Skeletal muscle tissue (tissue), 4 donors: Measurements from ENCODE around the gene CTTNBP2. TPM values are rescaled to one million over a fixed set of nuclear protein-coding genes. Genes with fewer than 3 reads are reported as not detected.

ENCODE experiments used
- H3K27ac ChIP-seq: one replicate; pipeline ENCODE4 v1.7.0; 2013; ENCODE audit warnings: mild to moderate bottlenecking, low read depth, low read length, inconsistent platforms
- H3K27me3 ChIP-seq, 3 donors: one replicate each; pipeline ENCODE4 v1.7.0; 2013; ENCODE audit warnings: low read length in 3 of 3; ENCODE audit not compliant: control insufficient read depth in 3 of 3, insufficient read depth in 3 of 3
- H3K36me3 ChIP-seq, 3 donors: one replicate each; pipeline ENCODE4 v1.7.0; 2013; ENCODE audit warnings: low read length in 3 of 3; ENCODE audit not compliant: control insufficient read depth in 3 of 3, insufficient read depth in 3 of 3
- H3K4me1 ChIP-seq, 3 donors: one replicate each; pipeline ENCODE4 v1.7.0; 2013; ENCODE audit warnings: low read length in 3 of 3, mild to moderate bottlenecking in 3 of 3; ENCODE audit not compliant: control insufficient read depth in 3 of 3, insufficient read depth in 3 of 3
- H3K4me3 ChIP-seq, 3 donors: one replicate each; pipeline ENCODE4 v1.7.0; 2013; ENCODE audit warnings: low read length in 3 of 3
- H3K9ac ChIP-seq, 3 donors: one replicate each; pipeline ENCODE4 v1.7.0; 2013; ENCODE audit warnings: low read length in 3 of 3, mild to moderate bottlenecking in 3 of 3, moderate library complexity in 2 of 3, low read depth in 1 of 3
- H3K9me3 ChIP-seq, 3 donors: one replicate each; pipeline ENCODE4 v1.7.0; 2013; ENCODE audit warnings: low read length in 3 of 3; ENCODE audit not compliant: control insufficient read depth in 3 of 3
- total RNA-seq: library from RNA; depleted of rRNA; stranded (reverse); fragments of >200 nt; gene quantifications from one replicate; pipeline ENCODE4 v1.2.3, GENCODE V29; 2014
- donor health status: Osteomylitis.

The CTTNBP2 gene
- total RNA-seq, 1 donor from 2014 or later, result 1.6 TPM

DNA sequence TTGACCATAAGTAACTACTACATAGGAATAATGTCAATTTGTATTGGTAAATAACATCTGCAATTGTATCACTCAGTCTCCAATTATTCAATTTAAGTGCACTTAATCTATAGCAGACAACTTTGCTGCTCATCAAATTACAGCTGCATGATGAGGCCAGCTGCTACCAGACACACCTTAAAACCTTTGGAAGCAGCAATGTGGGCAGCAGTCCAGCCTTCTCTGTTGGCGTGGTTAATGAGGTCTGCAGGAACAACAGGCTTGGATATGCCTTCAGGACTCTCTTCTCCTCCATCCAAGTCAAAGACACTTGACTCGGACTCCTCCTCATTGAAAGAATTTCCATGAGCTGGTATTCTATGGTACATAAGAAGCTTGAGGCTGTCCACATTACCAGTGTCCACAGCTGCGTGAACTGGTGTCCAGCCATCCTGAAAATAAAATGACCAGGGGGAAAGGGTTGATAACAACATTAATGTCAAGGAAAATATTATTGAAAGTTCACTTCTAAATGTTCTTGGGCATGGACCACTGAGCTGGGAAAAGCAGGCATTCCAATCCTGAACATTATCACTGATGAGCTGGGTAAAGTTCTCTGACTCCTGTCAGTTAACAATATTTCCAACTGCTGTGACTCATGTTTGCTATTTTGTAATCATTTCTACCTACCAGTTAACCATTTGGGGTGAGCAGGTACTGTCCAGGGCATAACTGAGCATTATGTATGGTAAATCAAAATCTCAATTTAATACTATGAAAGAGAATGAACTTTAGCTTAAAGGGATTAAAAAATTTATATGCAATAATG lies 95.7 kb downstream of the CTTNBP2 start:
- Histone ChIP-seq H3K4me3 (no peak overlapping the region), H3K4me1 (no peaks in the 10 kb centered on the region), H3K27me3 (no peaks in the 10 kb centered on the region), H3K36me3 (no peaks in the 10 kb centered on the region), H3K27ac (no peak overlapping the region), H3K9ac (no peak overlapping the region), H3K9me3 (no peaks in the 10 kb centered on the region)

DNA sequence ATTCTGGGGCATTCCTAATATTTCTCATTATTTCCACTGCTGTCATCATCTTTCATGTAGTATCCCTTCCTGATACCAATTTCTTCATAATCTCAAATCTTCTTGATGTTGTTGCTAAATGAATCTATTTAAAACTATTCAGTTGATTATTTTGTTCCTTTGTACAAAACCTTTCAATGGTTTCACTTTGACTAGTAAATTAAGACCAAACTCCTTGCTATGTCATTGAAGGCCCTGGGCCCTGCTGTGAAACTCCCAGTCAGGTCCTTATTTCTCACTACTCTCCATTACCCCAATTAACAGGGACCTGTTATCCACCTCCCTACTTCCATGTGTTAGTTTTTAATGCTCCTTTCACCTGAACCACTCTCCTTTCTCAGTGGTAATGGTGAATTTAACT lies 97.0 kb downstream of the CTTNBP2 start:
- H3K9ac ChIP-seq, result no peak overlapping the region
- H3K36me3 ChIP-seq, result no peaks in the 10 kb centered on the region
- no peaks in the 10 kb centered on the region for H3K27me3 ChIP-seq
- no peak overlapping the region for H3K27ac ChIP-seq
- no peak overlapping the region for H3K4me3 ChIP-seq
- no peaks in the 10 kb centered on the region for H3K4me1 ChIP-seq
- H3K9me3 ChIP-seq, result no peaks in the 10 kb centered on the region

DNA sequence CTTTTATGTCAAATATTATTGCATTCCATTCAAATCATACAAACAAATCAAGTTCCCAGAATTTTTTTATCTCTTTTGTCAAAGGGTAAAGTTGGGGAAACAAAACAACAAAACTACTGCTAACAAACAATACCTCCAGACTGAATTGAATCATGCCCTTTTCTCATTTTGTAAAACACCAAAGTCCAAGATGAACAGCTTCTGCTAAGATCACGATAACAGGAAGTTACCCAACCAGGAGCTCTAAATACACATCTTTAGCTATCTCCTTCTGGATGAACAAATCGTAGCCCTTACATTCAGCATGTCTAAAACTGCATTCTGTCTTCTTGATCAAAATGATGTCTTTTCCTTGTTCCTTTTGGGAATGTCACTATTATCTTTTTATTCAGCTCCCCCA lies 97.4 kb downstream of the CTTNBP2 start:
- Histone ChIP-seq H3K27me3 (no peaks in the 10 kb centered on the region), H3K4me3 (no peak overlapping the region), H3K4me1 (no peaks in the 10 kb centered on the region), H3K9me3 (no peaks in the 10 kb centered on the region), H3K27ac (no peak overlapping the region), H3K9ac (no peak overlapping the region), H3K36me3 (no peaks in the 10 kb centered on the region)

DNA sequence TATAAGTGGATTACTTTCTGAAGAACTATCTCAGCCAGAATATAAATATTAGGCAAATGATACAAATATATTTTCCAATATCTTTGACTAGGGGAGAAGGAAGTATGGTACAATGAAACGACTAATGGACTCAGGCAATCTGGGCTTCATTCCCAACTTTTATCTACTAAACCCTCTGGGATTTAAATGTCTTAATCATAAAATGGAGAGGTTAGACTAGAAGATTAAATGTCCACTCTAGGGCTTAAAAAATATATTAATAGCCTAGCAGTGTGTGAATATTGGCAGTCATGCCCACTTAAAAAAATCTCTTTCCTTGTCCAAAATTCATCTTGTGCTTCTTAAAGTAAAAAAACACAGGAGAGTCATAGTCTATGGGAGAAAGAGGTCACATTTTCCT lies 98.3 kb downstream of the CTTNBP2 start:
- Histone ChIP-seq H3K4me1 (no peaks in the 10 kb centered on the region), H3K27me3 (no peaks in the 10 kb centered on the region), H3K9me3 (no peaks in the 10 kb centered on the region), H3K36me3 (no peaks in the 10 kb centered on the region), H3K9ac (no peak overlapping the region), H3K4me3 (no peak overlapping the region), H3K27ac (no peak overlapping the region)

DNA sequence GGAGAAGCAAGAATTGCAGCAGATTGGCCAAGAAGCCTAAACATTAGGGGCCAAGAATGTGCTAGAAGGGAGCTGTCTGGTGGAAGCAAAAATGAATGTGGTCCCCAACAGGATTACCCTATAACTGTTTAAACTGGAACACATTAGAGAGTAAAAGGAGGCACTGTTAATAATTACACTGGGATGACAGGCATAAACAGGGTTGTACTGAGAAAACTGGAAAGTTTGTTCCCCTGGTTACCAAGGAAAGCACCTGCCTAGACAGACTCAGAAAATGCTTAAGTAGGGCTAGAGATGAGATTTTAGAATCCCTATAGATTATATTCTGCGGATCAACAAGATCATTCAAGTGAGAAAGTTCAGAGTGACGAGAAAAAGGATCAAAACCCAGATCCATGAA lies 100.8 kb downstream of the CTTNBP2 start:
- no peak overlapping the region for H3K9ac ChIP-seq
- no peak overlapping the region for H3K4me3 ChIP-seq
- H3K9me3 ChIP-seq, result no peaks in the 10 kb centered on the region
- H3K27me3 ChIP-seq, result no peaks in the 10 kb centered on the region
- H3K4me1 ChIP-seq, result no peaks in the 10 kb centered on the region
- no peaks in the 10 kb centered on the region for H3K36me3 ChIP-seq
- H3K27ac ChIP-seq, result no peak overlapping the region

DNA sequence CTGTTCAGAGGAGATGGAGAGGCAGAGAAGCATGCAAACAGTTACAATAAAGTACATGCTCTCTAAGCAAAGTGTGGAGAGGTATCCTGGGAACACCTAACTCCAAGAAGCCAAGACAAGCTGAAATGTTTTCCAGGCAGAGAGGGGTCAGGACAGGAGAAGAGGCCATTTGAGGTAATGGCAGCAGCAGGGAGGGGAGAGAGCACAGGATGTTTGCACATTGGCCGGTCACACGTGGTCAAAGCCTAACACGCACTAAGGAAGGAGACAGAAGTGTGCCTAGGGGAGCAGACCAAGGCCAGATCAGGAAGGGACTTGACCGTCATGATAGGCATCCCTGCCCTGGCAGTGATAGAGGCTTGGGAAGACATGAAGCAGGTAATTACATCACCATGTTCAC lies 101.5 kb downstream of the CTTNBP2 start:
- H3K9me3 ChIP-seq, result no peaks in the 10 kb centered on the region
- H3K4me3 ChIP-seq, result no peak overlapping the region

DNA sequence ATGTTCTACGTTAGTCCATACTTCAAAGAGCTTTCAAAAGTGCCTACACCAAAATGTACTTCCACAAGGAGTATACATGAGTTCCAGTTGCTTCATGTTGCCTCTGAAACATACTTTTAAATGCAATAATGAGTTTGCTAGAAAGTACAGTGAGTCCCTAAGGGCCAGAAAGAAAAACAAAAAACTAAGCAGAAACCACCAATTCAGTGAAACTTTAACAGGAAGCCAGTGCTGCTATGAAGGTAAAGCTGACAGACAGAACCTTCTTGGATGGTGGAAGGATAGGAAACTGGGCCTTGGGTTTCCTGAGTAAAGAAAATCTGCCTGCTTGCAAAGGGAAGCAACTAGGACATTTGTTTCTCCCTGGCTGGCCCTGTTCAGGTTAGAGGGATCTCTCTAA lies 104.2 kb downstream of the CTTNBP2 start:
- no peaks in the 10 kb centered on the region for H3K27me3 ChIP-seq
- no peaks in the 10 kb centered on the region for H3K4me1 ChIP-seq
- H3K9me3 ChIP-seq, result no peaks in the 10 kb centered on the region
- H3K9ac ChIP-seq, result no peak overlapping the region
- H3K27ac ChIP-seq, result no peak overlapping the region
- H3K4me3 ChIP-seq, result no peak overlapping the region
- no peaks in the 10 kb centered on the region for H3K36me3 ChIP-seq

More for the DNA sequence above, 101.5 kb downstream of the CTTNBP2 start:
- Histone ChIP-seq H3K36me3 (no peaks in the 10 kb centered on the region), H3K9ac (no peak overlapping the region), H3K27ac (no peak overlapping the region), H3K4me1 (no peaks in the 10 kb centered on the region), H3K27me3 (no peaks in the 10 kb centered on the region)

DNA sequence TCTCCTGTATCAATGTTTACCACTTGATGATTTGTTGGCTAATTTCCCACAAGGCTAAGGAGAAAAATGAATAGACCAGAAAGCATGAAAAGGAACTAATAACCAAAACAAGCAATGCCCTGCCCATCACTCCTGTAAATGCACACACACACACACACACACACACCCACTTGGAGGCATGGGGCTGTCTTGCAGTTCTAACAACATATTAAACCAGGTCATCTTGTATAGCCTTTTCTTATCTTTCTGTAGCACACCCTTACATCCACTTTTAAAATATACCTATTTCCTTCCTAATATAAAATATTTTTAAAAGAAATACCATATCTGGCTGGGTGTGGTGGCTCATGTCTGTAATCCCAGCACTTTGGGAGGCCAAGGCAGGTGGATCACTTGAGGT lies 105.3 kb downstream of the CTTNBP2 start:
- no peak overlapping the region for H3K4me3 ChIP-seq

DNA sequence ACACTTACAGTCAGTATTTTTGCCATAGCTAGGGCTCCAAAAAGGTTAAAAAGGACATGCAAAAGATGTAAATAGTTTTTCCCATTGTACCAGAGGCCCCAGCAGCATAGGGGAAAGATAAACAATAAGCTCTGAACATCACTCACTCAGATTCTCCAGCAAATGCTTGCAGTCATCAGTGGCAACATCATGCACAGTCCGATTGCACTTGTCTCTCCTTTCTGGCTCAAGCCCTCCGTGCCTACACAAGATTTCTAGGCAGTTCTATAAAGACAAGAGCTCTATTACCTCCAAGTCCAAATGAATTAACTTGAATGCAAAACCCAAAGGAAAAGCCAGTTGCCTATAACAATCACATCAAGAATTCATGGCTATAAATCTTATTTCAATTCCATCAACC lies 106.3 kb downstream of the CTTNBP2 start:
- Histone ChIP-seq H3K27ac (no peak overlapping the region), H3K9me3 (no peaks in the 10 kb centered on the region), H3K9ac (no peak overlapping the region), H3K27me3 (no peaks in the 10 kb centered on the region), H3K36me3 (no peaks in the 10 kb centered on the region), H3K4me3 (no peak overlapping the region), H3K4me1 (no peaks in the 10 kb centered on the region)

More for the DNA sequence above, 105.3 kb downstream of the CTTNBP2 start:
- Histone ChIP-seq H3K36me3 (no peaks in the 10 kb centered on the region), H3K27ac (no peak overlapping the region), H3K9me3 (no peaks in the 10 kb centered on the region), H3K9ac (no peak overlapping the region), H3K4me1 (no peaks in the 10 kb centered on the region), H3K27me3 (no peaks in the 10 kb centered on the region)

DNA sequence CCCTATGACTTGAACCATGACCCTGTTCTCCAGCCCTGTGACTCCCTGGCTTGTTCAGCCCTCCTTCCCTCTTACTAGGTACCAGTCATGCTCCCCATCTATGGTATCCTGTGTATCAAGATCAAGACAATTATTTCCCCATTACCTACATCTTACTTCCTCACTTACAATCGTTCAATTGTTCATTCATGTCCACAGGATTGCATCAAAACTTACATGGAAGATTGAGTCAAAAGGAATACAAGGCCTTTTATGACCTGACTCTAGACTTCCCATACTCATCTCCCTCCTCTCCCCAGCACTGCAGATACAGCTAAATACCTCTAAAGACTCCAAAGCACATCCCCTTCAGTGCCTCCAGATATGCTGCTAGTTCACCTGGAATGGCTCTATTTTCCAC lies 109.2 kb downstream of the CTTNBP2 start:
- no peaks in the 10 kb centered on the region for H3K36me3 ChIP-seq

More for the DNA sequence above, 109.2 kb downstream of the CTTNBP2 start:
- Histone ChIP-seq H3K27me3 (no peaks in the 10 kb centered on the region), H3K9me3 (no peaks in the 10 kb centered on the region), H3K9ac (no peak overlapping the region), H3K27ac (no peak overlapping the region), H3K4me3 (no peak overlapping the region), H3K4me1 (no peaks in the 10 kb centered on the region)
